ENCODE results near the gene DCXR. TPM values are rescaled to one million over a fixed set of nuclear protein-coding genes. Genes with fewer than 3 reads are reported as not detected.

DCXR gene
- total RNA-seq, 1 experiment from 2014 or later: 113 TPM

DNA sequence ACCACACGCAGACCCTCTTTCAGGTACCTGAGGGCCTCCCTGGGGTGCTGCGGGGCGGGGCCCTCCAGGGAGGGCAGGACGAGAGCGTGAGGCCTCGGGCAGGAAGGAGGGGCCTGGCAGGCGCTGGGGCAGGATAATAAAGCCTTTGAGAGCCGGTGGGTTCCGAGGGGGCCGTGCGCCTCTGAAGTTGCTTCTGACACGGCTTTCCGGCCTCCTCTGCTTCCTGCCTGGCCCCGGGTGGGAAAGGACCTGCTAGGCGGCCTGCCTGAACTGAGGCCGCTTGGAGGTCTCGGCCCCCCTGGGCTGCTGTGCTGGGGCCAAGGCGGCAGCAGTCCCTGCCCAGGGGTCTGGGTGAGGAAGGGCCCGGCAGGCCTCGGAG, 25.2 kb downstream of the DCXR start:
- no peak for DNase-seq (ENCODE audit: low spot score)

DNA sequence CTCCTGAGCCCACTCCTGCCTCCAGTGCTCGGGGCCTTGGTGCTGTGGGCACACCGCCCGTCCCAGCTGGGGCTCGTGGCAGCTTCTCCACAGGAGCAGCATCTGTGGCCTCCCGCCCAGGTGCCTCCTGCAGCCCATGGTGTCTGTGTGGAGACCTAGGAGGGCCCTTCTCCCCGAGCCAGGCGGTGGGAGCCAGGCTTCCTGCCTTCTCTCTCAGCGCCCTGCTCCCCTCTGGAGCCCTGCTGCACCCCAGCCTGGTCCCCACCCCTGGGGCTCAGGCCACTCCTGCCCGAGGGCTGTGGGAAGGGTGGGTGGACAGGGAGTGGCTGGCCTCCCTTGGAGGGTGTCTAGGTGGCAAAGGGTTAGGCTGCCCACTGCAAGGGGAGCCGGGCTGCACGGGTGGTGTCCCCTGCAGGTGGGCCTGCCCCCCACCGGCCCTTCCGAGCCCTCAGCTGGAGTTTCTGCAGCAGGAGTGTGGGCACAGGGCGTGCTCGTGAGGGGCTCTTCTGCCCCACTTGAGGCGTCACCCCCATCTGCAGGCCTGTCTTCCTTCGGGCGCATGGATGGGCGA, 25.8 kb downstream of the DCXR start:
- DNase-seq (ENCODE audit: low spot score): no peak

- no peak for DNase-seq (ENCODE audit: low spot score)
These were observed 26.6 kb downstream of the DCXR start for GRCh38 chr17:82010575-82011525.

- DNase-seq (ENCODE audit: low spot score): no peak
These were observed 28.1 kb downstream of the DCXR start for GRCh38 chr17:82009413-82009812.

DNA sequence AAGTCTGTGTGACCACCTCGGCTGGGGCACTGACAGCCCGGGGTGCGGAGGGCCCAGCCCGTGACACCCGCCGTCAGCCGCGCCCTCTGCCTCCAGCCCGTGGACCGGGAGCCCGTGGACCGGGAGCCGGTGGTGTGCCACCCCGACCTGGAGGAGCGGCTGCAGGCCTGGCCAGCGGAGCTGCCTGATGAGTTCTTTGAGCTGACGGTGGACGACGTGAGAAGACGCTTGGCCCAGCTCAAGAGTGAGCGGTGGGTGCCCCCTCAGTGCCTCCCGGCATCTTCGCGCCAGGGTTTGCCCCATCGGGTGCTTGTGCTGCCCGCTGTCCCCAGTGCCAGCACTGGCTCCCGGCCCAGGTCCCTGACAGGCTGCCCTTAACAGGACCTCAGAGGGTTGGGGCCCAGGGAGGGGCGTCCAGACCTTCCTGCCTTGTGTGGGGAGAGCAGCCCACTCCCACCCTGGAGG, 28.5 kb downstream of the DCXR start:
- no peak for DNase-seq (ENCODE audit: low spot score)

- DNase-seq (ENCODE audit: low spot score): no peak
These were observed 29.1 kb downstream of the DCXR start for GRCh38 chr17:82008258-82008940.

GRCh38 chr17:82007495-82008257, 29.8 kb downstream of the DCXR start:
- DNase-seq (ENCODE audit: low spot score): peak; percentile 69

DNA sequence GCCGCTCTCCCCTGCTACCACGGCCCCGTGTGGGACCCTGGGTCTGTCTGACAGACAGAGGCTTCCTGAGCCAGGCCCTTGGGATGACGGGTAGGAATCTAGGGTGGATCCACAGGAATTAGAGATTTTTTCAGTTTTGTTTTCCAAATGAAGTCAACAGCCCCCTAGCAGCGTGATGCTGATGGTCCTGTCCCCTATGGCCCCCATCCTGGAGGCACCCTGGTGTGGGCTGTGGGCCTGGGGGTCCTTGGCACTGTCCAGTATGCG, 30.3 kb downstream of the DCXR start:
- DNase-seq (ENCODE audit: low spot score): no peak

DNA sequence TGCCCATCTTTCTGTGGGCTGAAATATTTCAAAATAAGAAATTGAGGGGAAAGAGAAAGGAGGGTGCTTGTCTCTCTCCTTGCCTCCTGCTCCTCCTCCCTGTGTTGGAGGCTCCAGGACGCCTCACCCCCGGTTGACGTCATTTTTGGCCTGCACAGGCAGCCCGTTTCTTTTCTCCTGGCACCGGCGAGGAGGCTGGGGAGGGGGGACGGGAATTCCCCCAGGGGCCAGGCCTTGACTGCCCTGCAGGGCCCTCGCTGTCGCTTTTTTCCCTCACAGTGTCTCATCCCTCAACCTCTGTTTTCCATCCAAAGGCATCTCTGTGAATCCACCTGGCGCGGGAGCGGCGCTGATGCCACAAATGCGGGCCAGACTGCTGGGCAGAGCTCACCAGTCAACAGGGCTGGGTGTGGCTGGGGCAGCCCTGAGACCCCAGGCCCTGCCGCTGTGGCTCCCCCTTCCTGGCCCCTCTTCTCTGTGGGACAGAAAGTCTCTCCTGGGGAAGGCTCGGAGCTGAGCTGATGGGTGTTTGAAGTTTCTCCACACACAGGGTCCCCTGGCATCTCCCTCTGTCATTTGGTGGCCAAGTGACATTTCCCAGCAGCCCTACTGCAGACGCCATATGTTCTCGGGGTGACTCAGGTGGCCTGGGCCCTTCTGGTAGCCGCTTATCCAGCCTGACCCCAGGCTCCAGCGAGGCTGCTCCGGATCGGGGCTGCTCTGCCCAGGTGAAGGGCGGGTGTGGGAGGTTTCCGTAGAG, 30.8 kb downstream of the DCXR start:
- DNase-seq (ENCODE audit: low spot score): peak; percentile 67

- DNase-seq (ENCODE audit: low spot score): no peak
These were observed 31.7 kb downstream of the DCXR start for GRCh38 chr17:82005701-82006348.

DNA sequence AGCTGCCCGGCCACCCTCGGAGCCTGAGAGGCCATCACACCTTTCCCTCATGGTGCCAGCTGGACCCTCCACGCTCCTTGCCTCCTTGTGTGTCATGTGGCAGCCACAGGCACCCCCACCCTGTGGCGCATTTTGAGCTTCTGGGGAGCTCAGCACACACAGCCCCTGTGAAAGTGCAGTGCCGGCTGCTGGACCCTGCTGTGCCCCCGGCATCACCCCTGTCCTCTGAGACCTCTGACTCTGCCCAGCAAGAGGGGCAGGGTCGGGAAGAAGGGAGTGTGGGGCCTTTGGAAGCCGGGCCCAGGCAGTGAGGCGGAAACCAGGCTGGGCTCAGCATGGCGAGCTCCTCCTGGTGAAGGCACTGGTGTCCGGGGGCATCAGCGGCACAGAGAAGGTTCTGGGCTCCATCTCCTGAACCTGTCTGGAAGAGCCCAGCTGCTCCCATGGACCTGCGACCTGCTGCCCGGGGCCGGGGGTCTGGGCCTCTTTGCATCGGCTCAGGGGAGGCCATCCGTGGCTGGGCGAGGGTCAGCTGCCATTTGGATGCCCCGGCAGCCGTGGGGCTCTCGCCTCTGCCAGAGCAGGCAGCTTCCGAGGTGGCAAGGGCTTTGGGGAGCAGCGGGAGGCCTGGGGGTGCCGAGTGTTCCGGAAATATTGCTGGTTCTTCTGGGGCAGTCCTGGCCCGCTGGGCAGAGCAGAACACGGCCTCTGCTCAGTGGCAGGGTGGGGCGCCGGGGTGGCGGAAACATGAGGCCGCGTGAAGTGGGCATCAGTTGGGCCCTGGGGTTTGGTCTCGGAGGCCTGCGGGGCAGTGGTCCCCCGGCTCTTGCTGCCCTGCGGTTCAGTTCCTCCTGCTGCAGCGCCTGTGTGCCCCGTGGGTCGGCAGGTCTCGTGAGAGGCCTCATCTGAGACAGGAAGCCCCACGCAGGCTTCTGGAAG, 32.7 kb downstream of the DCXR start:
- DNase-seq (ENCODE audit: low spot score): no peak

DNA sequence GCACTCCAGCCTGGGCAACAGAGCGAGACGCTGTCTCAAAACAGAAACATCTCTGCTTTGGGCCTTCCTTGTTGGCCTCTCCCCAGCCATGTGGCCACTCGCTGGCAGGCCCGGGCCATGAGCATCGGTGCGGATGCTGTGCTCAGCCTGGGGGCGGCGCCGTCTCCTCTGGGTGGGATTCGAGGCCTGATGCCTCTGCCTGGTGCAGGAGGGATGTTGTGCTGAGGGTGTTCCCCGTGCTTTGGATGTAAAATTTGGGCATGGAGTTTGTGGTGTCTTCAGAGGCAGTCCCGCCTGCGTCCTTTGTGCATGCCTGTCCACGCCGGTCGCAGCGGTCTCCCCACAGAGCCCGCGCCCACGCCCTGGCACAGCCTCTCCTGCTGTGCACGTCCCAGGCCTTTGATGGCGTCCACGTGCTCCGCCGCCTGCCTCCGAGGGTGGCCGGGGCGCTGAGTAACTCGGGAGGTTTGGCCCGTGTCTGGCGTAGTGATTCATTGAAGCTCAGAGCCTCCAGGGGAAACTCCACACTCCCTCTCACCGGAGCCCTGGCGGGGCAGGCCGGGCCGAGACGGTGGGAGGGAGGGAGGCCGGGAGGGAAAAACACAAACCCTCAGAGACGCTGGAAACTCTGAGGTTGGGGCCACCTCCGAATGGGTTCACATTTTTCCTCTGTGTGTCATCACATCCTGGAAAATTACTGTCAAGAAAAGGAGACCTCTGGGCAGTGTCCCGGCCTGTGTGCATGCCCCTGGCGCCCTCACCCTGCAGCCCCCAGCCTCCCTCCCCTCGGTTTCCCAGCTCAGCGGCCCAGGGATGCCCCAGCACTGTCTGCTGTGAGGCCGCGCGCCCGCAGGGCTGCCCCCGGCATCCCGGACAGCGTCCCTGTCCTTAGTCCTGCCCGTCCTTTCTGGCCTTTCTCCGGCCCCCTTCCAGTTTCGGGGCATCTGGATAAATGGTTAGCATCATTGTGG, 33.8 kb downstream of the DCXR start:
- DNase-seq (ENCODE audit: low spot score): peak; percentile 94

DNA sequence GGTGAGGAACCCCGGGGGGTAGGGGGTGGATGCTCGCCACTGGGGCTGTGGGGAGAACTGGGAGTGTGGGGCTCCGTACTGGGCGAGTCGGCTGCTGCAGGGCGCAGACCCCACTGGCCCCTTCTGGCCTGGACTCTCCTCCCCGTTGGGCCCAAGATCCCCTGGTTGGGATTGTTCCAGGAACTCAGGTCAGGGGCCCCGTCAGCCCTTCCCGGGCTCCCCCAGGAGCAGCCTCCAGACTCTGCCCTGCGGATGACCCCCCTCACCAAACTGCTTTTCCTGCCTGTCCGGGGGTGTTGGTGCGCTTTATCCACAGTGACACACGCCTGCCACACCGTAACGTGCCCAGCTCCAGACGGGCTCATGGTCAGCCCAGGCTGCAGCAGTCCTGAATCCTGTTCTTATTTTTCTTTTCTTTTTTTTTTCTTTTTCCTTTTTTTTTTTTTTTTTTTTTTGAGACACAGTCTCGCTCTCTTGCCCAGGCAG, 35.9 kb downstream of the DCXR start:
- no peak for DNase-seq (ENCODE audit: low spot score)

- no peak for DNase-seq (ENCODE audit: low spot score)
These were observed 36.5 kb downstream of the DCXR start for GRCh38 chr17:82000803-82001570.

DNA sequence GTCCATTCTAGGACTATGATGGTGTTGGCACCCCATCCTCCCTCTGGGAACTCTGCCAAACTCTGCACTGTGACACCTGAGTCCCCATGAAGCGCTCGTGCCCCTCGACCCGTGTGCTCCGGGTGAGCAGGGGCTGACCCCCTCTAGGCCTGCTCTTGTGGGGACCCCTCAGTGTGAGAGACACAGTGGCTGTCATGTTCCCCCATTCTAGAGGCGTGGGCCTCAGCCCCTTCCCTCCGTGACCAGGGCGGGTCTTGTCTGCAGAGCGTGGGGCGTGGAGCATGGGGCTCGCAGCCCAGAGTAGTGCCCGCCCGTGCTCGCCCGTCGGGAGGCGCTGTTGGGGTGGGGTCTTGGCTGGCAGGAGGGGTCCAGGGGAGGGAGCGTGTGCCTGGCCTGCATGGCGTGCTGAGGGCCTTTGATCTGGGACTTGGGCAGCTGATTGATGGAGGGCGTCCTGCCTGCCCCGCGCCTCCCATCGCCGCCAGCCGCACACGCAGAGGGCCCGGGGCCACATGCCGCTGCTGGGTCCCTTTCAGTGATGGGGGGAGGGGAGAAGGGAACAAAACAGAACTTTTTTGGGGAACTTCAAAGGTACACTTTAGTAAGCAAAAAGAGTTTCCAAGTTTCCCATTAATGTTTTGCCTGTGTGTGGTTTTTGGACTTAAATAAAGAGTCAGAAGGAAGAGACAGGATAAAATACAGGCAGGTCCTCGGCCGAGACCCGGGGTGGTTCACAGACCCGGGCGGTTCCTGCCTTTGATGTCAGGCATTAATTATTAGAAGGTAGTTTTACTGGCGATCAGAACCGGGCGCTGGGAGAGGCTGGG, 37.3 kb downstream of the DCXR start:
- DNase-seq (ENCODE audit: low spot score): no peak

DNA sequence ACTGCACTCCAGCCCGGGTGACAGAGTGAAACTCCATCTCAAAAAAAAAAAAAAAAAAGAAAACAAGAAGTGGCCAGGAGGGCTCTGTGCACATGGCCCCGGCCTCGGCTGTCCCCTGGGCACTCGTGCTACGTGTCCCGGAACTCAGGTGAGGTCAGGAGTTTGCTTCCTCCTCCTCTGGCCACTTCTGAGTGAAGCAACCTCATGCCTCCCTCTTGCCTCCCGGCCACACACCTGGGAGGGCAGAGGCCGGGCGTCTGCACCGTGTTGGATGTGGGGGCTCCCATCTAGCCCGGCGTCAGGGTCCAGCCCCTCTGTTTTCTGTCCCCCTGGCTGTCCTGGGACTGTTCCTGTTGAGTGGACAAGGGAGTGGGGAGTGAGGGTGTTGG, 37.9 kb downstream of the DCXR start:
- no peak for DNase-seq (ENCODE audit: low spot score)

Data from A172 (cell line).